TTC549 (cell line): Measurements from ENCODE around the gene UAP1L1.
"Not testable (repeated sequence)": the region's sequence is repeated elsewhere in the genome, so short reads cannot be mapped to it uniquely, and the experiment has no call there.

Source experiments
- FAIRE-seq: peaks from 2 replicates; lab custom pipeline; 2012; peaks lifted over from hg19 to GRCh38; lab: Jason Lieb, UNC

The UAP1L1 gene

GRCh38 chr9:137115394-137116026 is 38.2 kb downstream of the UAP1L1 start:
- no peak for FAIRE-seq

GRCh38 chr9:137116027-137116507 is 38.8 kb downstream of the UAP1L1 start:
- FAIRE-seq, result no peak

- no peak for FAIRE-seq
Measured at GRCh38 chr9:137116728-137117127, 39.4 kb downstream of the UAP1L1 start.

- no peak for FAIRE-seq
Measured at GRCh38 chr9:137117269-137117731, 40.0 kb downstream of the UAP1L1 start.

- not testable (repeated sequence) for FAIRE-seq
Measured at GRCh38 chr9:137118092-137118603, 40.8 kb downstream of the UAP1L1 start.

GRCh38 chr9:137121927-137122795 is 44.8 kb downstream of the UAP1L1 start:
- FAIRE-seq, result not testable (repeated sequence)

- not testable (repeated sequence) for FAIRE-seq
Measured at GRCh38 chr9:137122796-137123467, 45.6 kb downstream of the UAP1L1 start.

- FAIRE-seq, result no peak
Measured at GRCh38 chr9:137123468-137123837, 46.1 kb downstream of the UAP1L1 start.

GRCh38 chr9:137123952-137124462 is 46.7 kb downstream of the UAP1L1 start:
- not testable (repeated sequence) for FAIRE-seq

GRCh38 chr9:137126786-137127185 is 49.5 kb downstream of the UAP1L1 start:
- no peak for FAIRE-seq

GRCh38 chr9:137127301-137128157 is 50.2 kb downstream of the UAP1L1 start:
- no peak for FAIRE-seq

GRCh38 chr9:137128158-137128861 is 51.0 kb downstream of the UAP1L1 start:
- FAIRE-seq, result no peak

- no peak for FAIRE-seq
Measured at GRCh38 chr9:137128862-137129455, 51.6 kb downstream of the UAP1L1 start.

GRCh38 chr9:137129456-137130175 is 52.3 kb downstream of the UAP1L1 start:
- no peak for FAIRE-seq

- FAIRE-seq, result no peak
Measured at GRCh38 chr9:137130176-137130755, 52.9 kb downstream of the UAP1L1 start.
